ENCODE measurements around the gene SCMH1. TPM values are rescaled to one million over a fixed set of nuclear protein-coding genes. Genes with fewer than 3 reads are reported as not detected.
"Not testable (repeated sequence)": the region's sequence is repeated elsewhere in the genome, so short reads cannot be mapped to it uniquely, and the experiment has no call there.

The SCMH1 gene
- total and polyA plus RNA-seq, 4 experiments from 2014 or later = 5.3 to 27.3 (median 14.7) TPM

DNA sequence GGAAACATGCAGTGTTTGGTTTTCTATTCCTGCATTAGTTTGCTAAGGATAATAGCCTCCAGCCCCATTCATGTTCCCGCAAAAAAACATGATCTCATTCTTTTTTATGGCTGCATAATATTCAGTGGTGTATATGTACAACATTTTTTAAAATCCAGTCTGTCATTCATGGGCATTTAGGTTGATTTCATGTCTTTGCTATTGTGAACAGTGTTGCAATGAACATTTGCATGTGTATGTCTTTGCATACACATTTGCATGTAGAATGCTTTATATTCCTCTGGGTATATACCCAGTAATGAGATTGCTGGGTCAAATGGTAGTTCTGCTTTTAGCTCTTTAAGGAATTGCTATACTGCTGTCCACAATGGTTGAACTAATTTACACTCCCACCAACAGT, 9.0 kb upstream of the SCMH1 start:
- H3K9me3 Mint-ChIP-seq; intact Hi-C loops (cut with micrococcal nuclease); H3K9me3 ChIP-seq (ENCODE audit: control insufficient read depth in 1 of 2, low read length in 2 of 2); H3K27me3 ChIP-seq (ENCODE audit: insufficient read depth, low read length); H3K4me3 Mint-ChIP-seq; H3K27ac Mint-ChIP-seq; H3K4me1 ChIP-seq (ENCODE audit: insufficient read depth, low read length); DNase-seq; H3K4me3 ChIP-seq (ENCODE audit: low read length in 2 of 2); H3K27ac ChIP-seq (ENCODE audit: low read depth, low read length); H3K36me3 Mint-ChIP-seq; H3K36me3 ChIP-seq (ENCODE audit: insufficient read depth, low read length); H3K4me1 Mint-ChIP-seq: not testable (repeated sequence)
- CTCF ChIA-PET (ENCODE audit: partially characterized antibody) = interaction anchor here (1.3 kb wide), 1 partner anchor 32 kb away, joined by 4 read pairs; no protein-coding TSS in a partner anchor
- POLR2A ChIA-PET (ENCODE audit: partially characterized antibody) = interaction anchor here (1.1 kb wide), 1 partner anchor 10 kb away, joined by 3 read pairs; no protein-coding TSS in a partner anchor
- peaks cover 12 to 20% of the 10 kb centered on the region in 2 donors for H3K27me3 Mint-ChIP-seq

DNA sequence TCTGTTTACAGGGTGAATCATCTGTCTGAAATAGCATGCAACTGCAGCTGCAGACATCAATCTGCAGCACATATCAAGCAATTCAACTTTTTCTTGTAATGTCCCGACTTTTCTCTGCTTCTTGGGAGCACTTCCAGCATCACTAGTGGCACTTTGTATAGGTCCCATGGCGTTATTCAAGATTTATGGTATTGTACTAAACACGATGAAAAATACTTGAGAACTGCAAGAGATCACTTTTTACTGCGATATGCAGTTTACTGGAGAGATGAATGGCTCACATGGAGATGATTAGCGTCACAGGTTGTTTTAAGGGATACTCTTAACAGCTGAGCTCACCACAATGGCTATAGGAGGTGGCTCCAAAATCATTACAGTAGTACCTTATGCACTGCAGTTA, 7.2 kb upstream of the SCMH1 start:
- Mint-ChIP-seq H3K4me3 (no peak overlapping the region), H3K27ac (no peak overlapping the region), H3K36me3 (no peaks in the 10 kb centered on the region), H3K9me3 (peaks cover 0 to 4% (median 0%) of the 10 kb centered on the region in 8 donors), H3K27me3 (peaks cover 6 to 10% of the 10 kb centered on the region in 2 donors), H3K4me1 (no peaks in the 10 kb centered on the region)
- no peak for DNase-seq
- Histone ChIP-seq H3K27me3 (ENCODE audit: insufficient read depth, low read length) (no peaks in the 10 kb centered on the region), H3K9me3 (ENCODE audit: control insufficient read depth in 1 of 2, low read length in 2 of 2) (no peaks in the 10 kb centered on the region), H3K4me1 (ENCODE audit: insufficient read depth, low read length) (no peaks in the 10 kb centered on the region), H3K4me3 (ENCODE audit: low read length in 2 of 2) (no peak overlapping the region), H3K36me3 (ENCODE audit: insufficient read depth, low read length) (no peaks in the 10 kb centered on the region), H3K27ac (ENCODE audit: low read depth, low read length) (no peak overlapping the region)
- intact Hi-C loops (cut with micrococcal nuclease) = no loop called here
- ChIA-PET CTCF (ENCODE audit: partially characterized antibody) (no interaction called here), POLR2A (ENCODE audit: partially characterized antibody) (no interaction called here)

DNA sequence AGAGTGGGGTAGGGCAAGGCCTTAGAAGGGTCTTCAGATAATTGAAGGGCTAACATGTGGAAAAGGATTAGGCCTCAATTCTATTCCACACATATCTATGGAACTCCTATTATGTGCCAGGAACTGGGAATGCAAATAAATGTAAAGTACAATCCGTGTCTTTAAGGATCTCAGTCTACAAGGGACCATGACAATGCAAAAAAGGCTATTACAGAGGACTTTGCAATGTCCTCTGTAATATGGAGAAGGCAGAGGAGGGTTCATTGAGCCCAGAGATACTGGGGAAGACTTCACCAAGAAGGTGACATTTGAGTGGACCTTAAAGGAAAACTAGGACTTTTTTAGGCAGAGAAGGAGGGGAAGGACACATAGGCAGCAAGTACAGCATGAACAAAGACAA, 4.5 kb upstream of the SCMH1 start:
- no peak overlapping the region for H3K27ac ChIP-seq (ENCODE audit: low read depth, low read length)
- H3K36me3 ChIP-seq (ENCODE audit: insufficient read depth, low read length) = no peaks in the 10 kb centered on the region
- Mint-ChIP-seq H3K4me3 (no peak overlapping the region), H3K27me3 (no peaks in the 10 kb centered on the region), H3K9me3 (no peaks in the 10 kb centered on the region), H3K36me3 (peaks cover 0 to 3% of the 10 kb centered on the region in 2 donors), H3K4me1 (peaks cover 4 to 10% (median 7%) of the 10 kb centered on the region in 4 donors), H3K27ac (no peak overlapping the region)
- intact Hi-C loops (cut with micrococcal nuclease) = no loop called here
- peaks cover 6% of the 10 kb centered on the region for H3K4me1 ChIP-seq (ENCODE audit: insufficient read depth, low read length)
- no peak for DNase-seq
- H3K4me3 ChIP-seq (ENCODE audit: low read length in 2 of 2) = no peak overlapping the region
- ChIA-PET POLR2A (ENCODE audit: partially characterized antibody) (no interaction called here), CTCF (ENCODE audit: partially characterized antibody) (no interaction called here)
- no peaks in the 10 kb centered on the region for H3K27me3 ChIP-seq (ENCODE audit: insufficient read depth, low read length)
- H3K9me3 ChIP-seq (ENCODE audit: control insufficient read depth in 1 of 2, low read length in 2 of 2) = no peaks in the 10 kb centered on the region

DNA sequence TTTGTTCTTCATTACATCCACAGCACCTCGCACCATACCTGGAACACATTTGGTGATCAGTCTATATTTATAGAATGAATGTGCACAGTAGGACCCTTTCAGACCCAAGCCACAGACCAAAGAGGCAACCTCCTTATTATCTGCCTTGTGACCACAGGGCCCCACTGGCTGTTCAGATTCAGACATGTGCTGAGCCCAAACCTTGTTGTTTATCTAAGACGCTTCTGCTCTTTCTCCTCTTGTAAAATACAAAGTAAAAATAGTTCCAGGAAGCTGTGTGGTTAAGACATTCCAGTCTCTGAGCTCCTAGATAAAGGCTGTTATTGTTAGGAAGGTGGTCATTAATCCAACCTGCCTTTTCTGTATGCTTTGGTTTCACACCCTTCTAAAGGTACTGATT, 3.6 kb upstream of the SCMH1 start:
- peaks cover 12% of the 10 kb centered on the region for H3K4me1 ChIP-seq (ENCODE audit: insufficient read depth, low read length)
- intact Hi-C loops (cut with micrococcal nuclease) = no loop called here
- peak overlapping the region in 2 of 8 donors; percentile 9 to 27 for H3K4me3 Mint-ChIP-seq
- H3K9me3 ChIP-seq (ENCODE audit: control insufficient read depth in 1 of 2, low read length in 2 of 2) = no peaks in the 10 kb centered on the region
- POLR2A ChIA-PET (ENCODE audit: partially characterized antibody) = no interaction called here
- H3K36me3 ChIP-seq (ENCODE audit: insufficient read depth, low read length) = no peaks in the 10 kb centered on the region
- no peak overlapping the region for H3K27ac ChIP-seq (ENCODE audit: low read depth, low read length)
- no peak for DNase-seq
- H3K4me1 Mint-ChIP-seq = peaks cover 7 to 15% (median 12%) of the 10 kb centered on the region in 4 donors
- H3K27ac Mint-ChIP-seq = no peak overlapping the region
- H3K4me3 ChIP-seq (ENCODE audit: low read length in 2 of 2) = no peak overlapping the region
- no peaks in the 10 kb centered on the region for H3K9me3 Mint-ChIP-seq
- H3K27me3 ChIP-seq (ENCODE audit: insufficient read depth, low read length) = no peaks in the 10 kb centered on the region
- no peaks in the 10 kb centered on the region for H3K27me3 Mint-ChIP-seq
- H3K36me3 Mint-ChIP-seq = peaks cover 0 to 7% of the 10 kb centered on the region in 2 donors
- CTCF ChIA-PET (ENCODE audit: partially characterized antibody) = no interaction called here

DNA sequence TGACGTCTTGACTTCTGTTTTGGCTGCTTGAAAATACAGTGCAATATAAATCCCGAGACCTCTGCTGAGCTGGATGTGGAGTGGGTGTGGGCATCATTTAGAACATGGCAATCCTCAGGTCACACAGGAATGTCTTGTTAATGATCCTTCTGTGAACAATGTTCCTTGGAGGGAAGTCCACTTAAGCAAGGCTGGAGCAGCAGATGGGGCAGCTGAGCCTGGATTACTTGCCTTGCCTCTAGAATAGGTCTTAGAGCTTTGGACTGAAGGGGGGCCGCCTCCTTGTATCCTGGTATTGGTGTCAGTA, 926 bp upstream of the SCMH1 start:
- POLR2A ChIA-PET (ENCODE audit: partially characterized antibody) = no interaction called here
- peak overlapping the region; percentile 42 to 94 (median 78) for H3K27ac Mint-ChIP-seq
- H3K27ac ChIP-seq (ENCODE audit: low read depth, low read length) = no peak overlapping the region

DNA sequence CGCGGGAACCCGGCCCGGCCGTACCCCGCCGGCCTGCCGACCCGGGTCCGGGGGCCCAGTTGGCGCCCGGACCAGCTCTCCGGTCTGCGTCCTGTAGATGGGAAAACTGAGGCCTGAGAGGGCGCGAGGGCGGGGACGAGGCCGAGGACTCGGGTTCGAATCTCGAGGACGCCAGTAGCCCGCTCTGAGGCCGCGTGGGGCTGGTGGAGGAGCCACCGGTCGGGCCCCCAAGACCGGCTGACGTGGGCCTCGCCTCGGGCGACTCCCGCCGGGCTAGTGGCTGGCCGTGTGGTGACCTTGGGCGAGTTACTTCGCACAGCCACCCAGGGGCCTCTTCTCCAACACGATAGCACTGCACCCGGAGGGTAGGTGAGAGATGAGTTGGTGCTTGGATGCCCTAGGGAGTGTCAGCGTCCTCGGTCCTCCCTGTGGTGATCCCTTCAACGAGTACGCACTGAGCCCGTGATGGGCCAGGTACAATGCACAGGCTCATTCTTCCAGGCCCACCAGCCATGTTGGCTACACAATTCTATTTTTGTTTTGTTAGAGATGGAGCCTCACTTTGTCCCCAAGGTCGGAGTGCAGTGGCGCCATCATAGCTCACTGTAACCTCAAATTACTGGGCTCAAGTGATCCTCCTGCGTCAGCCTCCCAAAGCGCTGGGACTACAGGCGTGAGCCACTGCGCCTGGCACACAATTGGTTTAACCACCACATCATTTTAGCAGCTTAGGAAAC, 404 bp upstream of the SCMH1 start:
- Mint-ChIP-seq H3K27ac (peak overlapping the region in 6 of 7 donors; percentile 29 to 92 (median 79)), H3K36me3 (peaks cover 0 to 7% of the 10 kb centered on the region in 2 donors), H3K4me1 (peaks cover 13 to 24% (median 20%) of the 10 kb centered on the region in 4 donors), H3K27me3 (no peaks in the 10 kb centered on the region), H3K9me3 (no peaks in the 10 kb centered on the region), H3K4me3 (peak overlapping the region; percentile 81 to 89 (median 84))
- no peaks in the 10 kb centered on the region for H3K9me3 ChIP-seq (ENCODE audit: control insufficient read depth in 1 of 2, low read length in 2 of 2)
- peaks cover 20% of the 10 kb centered on the region for H3K4me1 ChIP-seq (ENCODE audit: insufficient read depth, low read length)
- H3K36me3 ChIP-seq (ENCODE audit: insufficient read depth, low read length) = no peaks in the 10 kb centered on the region
- POLR2A ChIA-PET (ENCODE audit: partially characterized antibody) = interaction anchor here (2.3 kb wide), 1 partner anchor 263 kb away, joined by 9 read pairs; the partner anchor contains the start of gene CTPS1
- no peaks in the 10 kb centered on the region for H3K27me3 ChIP-seq (ENCODE audit: insufficient read depth, low read length)
- H3K4me3 ChIP-seq (ENCODE audit: low read length in 2 of 2) = peak overlapping the region; percentile 31 to 51
- intact Hi-C loops (cut with micrococcal nuclease) = loop anchor here (5.0 kb wide), 3 partner anchors 120 to 380 kb away; partner anchors contain the start of genes CITED4 and FOXO6
- CTCF ChIA-PET (ENCODE audit: partially characterized antibody) = no interaction called here
- no peak for DNase-seq
- peak overlapping the region; percentile 32 for H3K27ac ChIP-seq (ENCODE audit: low read depth, low read length)

More for the DNA sequence above, 926 bp upstream of the SCMH1 start:
- H3K36me3 Mint-ChIP-seq = peaks cover 0 to 7% of the 10 kb centered on the region in 2 donors
- CTCF ChIA-PET (ENCODE audit: partially characterized antibody) = no interaction called here
- intact Hi-C loops (cut with micrococcal nuclease) = loop anchor here (5.0 kb wide), 3 partner anchors 119 to 381 kb away; partner anchors contain the start of genes CITED4 and FOXO6
- H3K4me1 Mint-ChIP-seq = peaks cover 13 to 24% (median 20%) of the 10 kb centered on the region in 4 donors
- peak overlapping the region; percentile 81 to 89 (median 84) for H3K4me3 Mint-ChIP-seq
- no peaks in the 10 kb centered on the region for H3K9me3 ChIP-seq (ENCODE audit: control insufficient read depth in 1 of 2, low read length in 2 of 2)
- no peak overlapping the region for H3K4me3 ChIP-seq (ENCODE audit: low read length in 2 of 2)
- no peaks in the 10 kb centered on the region for H3K27me3 ChIP-seq (ENCODE audit: insufficient read depth, low read length)
- H3K4me1 ChIP-seq (ENCODE audit: insufficient read depth, low read length) = peaks cover 20% of the 10 kb centered on the region
- no peaks in the 10 kb centered on the region for H3K9me3 Mint-ChIP-seq
- no peak for DNase-seq
- H3K27me3 Mint-ChIP-seq = no peaks in the 10 kb centered on the region
- no peaks in the 10 kb centered on the region for H3K36me3 ChIP-seq (ENCODE audit: insufficient read depth, low read length)

DNA sequence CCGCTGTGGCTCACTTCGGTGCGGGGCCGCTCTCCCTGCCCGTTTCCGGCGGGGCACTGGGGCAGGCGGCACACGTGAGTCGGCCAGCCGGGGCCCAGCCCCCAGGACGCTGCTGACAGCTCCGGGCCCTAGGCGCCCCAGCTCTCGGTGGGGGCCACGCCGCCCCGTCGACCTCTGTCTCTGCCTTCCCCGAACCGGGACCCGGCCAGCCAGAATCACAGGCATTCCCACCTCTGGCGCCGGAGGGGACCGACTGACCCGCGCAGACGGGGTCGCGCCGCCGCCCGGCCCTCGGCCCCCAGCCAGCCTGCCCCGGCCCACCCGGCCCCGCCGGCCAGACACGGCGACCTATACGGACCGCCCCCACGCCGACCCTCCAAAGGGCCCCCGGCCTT, 755 bp downstream of the SCMH1 start:
- Mint-ChIP-seq H3K36me3 (peaks cover 0 to 7% of the 10 kb centered on the region in 2 donors), H3K4me1 (peaks cover 15 to 24% (median 20%) of the 10 kb centered on the region in 4 donors), H3K27ac (peak overlapping the region in 6 of 7 donors; percentile 85 to 94 (median 89)), H3K27me3 (no peaks in the 10 kb centered on the region), H3K9me3 (no peaks in the 10 kb centered on the region), H3K4me3 (peak overlapping the region; percentile 84 to 91 (median 89))
- H3K36me3 ChIP-seq (ENCODE audit: insufficient read depth, low read length) = no peaks in the 10 kb centered on the region
- H3K9me3 ChIP-seq (ENCODE audit: control insufficient read depth in 1 of 2, low read length in 2 of 2) = no peaks in the 10 kb centered on the region
- ChIA-PET CTCF (ENCODE audit: partially characterized antibody) (interaction anchor here (1.4 kb wide), 1 partner anchor 238 kb away, joined by 4 read pairs; no protein-coding TSS in a partner anchor), POLR2A (ENCODE audit: partially characterized antibody) (interaction anchor here (0.8 to 2.3 kb wide), 2 partner anchors 9 to 261 kb away, joined by 3 to 9 read pairs; partner anchors contain the start of gene CTPS1)
- H3K4me3 ChIP-seq (ENCODE audit: low read length in 2 of 2) = peak overlapping the region in 1 of 2 donors; percentile 26
- intact Hi-C loops (cut with micrococcal nuclease) = loop anchor here (5.0 kb wide), 3 partner anchors 121 to 379 kb away; partner anchors contain the start of genes CITED4 and FOXO6
- no peaks in the 10 kb centered on the region for H3K27me3 ChIP-seq (ENCODE audit: insufficient read depth, low read length)
- H3K27ac ChIP-seq (ENCODE audit: low read depth, low read length) = peak overlapping the region; percentile 51
- peak; percentile 13 to 44 (median 29) for DNase-seq
- H3K4me1 ChIP-seq (ENCODE audit: insufficient read depth, low read length) = peaks cover 20% of the 10 kb centered on the region
